ENCODE results near the gene TMEM37.

Gene TMEM37

GRCh38 chr2:119417908-119418307 is 13.7 kb upstream of the TMEM37 start:
- TF ChIP-seq CTCF (IDR thresholded peaks at IDR 0.05; ENCODE audit: low read depth, low read length, missing control alignments), result no peak
- no peak overlapping the region for H3K4me3 ChIP-seq (replicated peaks; ENCODE audit: low read depth, low read length)
- DNase-seq (ENCODE audit: extremely low read depth, low read depth), result no peak

- no peak overlapping the region for H3K4me3 ChIP-seq (replicated peaks; ENCODE audit: low read depth, low read length)
- TF ChIP-seq CTCF (IDR thresholded peaks at IDR 0.05; ENCODE audit: low read depth, low read length, missing control alignments), result no peak
- DNase-seq (ENCODE audit: extremely low read depth, low read depth), result no peak
Measured at GRCh38 chr2:119419065-119419464, 12.6 kb upstream of the TMEM37 start.

GRCh38 chr2:119419803-119420508 is 11.7 kb upstream of the TMEM37 start:
- DNase-seq (ENCODE audit: extremely low read depth, low read depth), result no peak
- no peak overlapping the region for H3K4me3 ChIP-seq (replicated peaks; ENCODE audit: low read depth, low read length)
- TF ChIP-seq CTCF (IDR thresholded peaks at IDR 0.05; ENCODE audit: low read depth, low read length, missing control alignments), result no peak

- no peak for TF ChIP-seq CTCF (IDR thresholded peaks at IDR 0.05; ENCODE audit: low read depth, low read length, missing control alignments)
- no peak for DNase-seq (ENCODE audit: extremely low read depth, low read depth)
Measured at GRCh38 chr2:119421304-119421703, 10.3 kb upstream of the TMEM37 start.

GRCh38 chr2:119421741-119422140 is 9.9 kb upstream of the TMEM37 start:
- DNase-seq (ENCODE audit: extremely low read depth, low read depth), result no peak
- no peak for TF ChIP-seq CTCF (IDR thresholded peaks at IDR 0.05; ENCODE audit: low read depth, low read length, missing control alignments)
- no peak overlapping the region for H3K4me3 ChIP-seq (replicated peaks; ENCODE audit: low read depth, low read length)

More at GRCh38 chr2:119421304-119421703, 10.3 kb upstream of the TMEM37 start:
- no peak overlapping the region for H3K4me3 ChIP-seq (replicated peaks; ENCODE audit: low read depth, low read length)

GRCh38 chr2:119422360-119423107 is 9.1 kb upstream of the TMEM37 start:
- no peak for DNase-seq (ENCODE audit: extremely low read depth, low read depth)
- no peak overlapping the region for H3K4me3 ChIP-seq (replicated peaks; ENCODE audit: low read depth, low read length)
- TF ChIP-seq CTCF (IDR thresholded peaks at IDR 0.05; ENCODE audit: low read depth, low read length, missing control alignments), result no peak

Data from HFF-Myc (cell line).